Epidermal melanocyte (primary cell): ENCODE measurements around the gene PRDM16.
"Not testable (repeated sequence)": the region's sequence is repeated elsewhere in the genome, so short reads cannot be mapped to it uniquely, and the experiment has no call there.

Experiments
- DNase-seq: peaks from one replicate; pipeline ENCODE4 v3.0.0; 2011; ENCODE audit warnings: low spot score; ENCODE audit not compliant: insufficient read length

PRDM16 gene

GRCh38 chr1:3277011-3277471 lies 208.0 kb downstream of the PRDM16 start:
- no peak for DNase-seq

DNA sequence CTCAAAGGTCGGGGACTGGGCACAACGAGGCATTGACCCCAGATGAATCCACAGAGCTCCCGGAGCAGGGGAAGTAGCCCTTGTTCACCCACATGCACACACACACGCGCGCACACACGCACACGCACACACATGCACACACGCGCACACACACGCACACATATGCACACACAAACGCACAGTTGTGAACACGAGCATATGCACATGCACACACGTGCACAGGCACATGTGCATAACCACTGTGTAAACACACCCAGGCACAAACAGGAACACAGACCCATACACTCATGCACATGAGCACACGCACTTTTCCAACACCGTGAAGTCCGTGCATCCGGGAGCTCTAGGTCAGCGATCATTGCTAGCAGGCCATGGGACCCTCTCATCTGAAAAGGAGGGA lies 208.6 kb downstream of the PRDM16 start:
- DNase-seq: no peak

DNA sequence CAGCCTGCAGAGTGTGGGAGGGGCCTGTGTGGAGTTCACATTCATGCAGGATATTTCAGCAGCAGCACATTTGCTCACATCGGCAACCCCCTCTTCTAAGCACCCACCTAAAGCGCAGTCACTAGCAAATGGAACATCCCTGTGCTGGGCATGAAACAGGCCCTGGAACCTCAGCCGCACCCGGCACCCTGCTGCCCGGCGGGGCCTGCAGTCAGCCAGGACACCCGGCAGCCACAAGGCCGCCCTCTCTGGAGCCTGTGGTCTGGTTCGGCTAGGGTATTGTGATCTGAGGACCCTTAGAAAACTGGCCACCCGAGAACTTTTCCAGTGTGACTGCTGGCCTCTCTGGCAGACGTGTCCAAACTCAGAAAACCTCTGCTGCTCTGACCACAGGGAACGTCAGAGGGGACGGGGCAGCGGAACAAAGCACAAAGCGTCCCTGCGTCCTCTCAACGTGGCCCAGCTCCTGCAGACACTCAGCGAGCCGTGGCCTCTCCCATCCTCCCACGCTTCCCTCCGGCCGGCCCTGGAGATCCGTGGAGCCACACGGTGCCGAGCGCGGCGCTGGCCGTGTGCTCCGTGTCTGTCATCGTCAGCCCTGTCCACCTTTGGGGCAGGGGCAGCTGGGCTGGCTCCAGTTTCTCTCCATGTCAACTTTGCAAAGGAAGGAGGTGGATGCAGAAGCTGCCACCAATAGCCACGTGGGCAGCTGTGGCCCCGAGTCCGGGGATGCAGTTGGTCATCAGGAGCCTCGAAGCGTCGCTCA lies 209.6 kb downstream of the PRDM16 start:
- no peak for DNase-seq

- no peak for DNase-seq
Observed at GRCh38 chr1:3279182-3279470, 210.1 kb downstream of the PRDM16 start.

DNA sequence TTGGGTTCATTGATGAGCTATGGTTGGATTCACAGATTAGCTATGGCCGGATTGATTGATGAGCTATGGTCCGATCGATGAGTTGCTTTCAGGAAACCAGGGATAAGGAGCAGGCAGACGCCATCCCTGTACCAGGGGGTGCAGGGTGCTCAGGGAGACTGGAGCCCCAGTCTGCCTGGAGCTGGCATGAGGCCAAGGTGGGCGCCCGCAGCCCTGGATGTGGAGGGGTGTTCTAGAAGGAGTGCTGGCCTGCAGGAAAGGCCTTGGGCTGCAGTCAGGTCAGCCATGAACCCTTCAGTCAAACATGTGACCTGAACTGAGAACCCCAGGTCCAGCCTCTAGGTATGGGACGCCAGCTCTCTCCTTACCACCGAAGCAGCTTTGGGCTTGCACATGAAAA lies 212.7 kb downstream of the PRDM16 start:
- no peak for DNase-seq

DNA sequence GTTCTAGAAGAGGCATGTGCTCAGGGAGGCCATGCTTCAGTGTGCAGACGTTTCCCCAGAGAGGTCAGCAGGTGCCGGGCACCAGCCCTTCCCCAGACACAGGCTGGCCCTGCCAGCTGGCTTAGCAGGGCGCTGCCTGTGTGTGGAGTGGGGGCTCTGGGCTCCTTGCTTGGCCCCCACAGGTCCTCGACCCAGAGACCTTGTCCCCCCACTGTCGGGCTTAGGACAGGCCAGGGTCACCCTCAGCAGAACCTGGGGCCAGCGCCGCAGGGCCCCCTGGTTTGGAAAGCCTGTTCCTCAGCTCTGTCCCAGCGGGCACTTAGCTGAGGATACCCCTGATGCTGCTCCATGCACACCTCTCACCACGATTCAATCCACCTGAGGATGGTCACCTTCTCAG lies 213.2 kb downstream of the PRDM16 start:
- DNase-seq: no peak

GRCh38 chr1:3282656-3283430 lies 213.8 kb downstream of the PRDM16 start:
- no peak for DNase-seq

DNA sequence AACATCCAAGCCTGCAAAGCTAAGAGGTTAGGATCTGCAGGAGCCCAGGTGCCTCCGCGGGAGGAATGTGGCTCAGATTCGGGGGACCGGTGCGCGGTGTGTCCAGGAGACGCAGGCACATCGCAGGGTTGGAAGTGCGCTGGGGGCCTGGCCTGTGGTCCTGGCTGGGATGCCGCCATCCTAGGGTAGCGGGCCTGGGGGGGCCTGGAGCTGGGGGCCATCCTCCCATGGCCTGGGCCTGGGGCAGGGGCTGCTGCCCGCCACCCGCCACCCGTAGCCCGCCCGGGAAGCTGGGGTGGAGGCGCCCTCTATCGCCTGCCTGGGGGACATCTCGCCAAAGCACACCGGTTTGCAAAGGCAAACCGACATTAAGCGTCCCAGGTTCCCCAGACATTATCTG lies 214.8 kb downstream of the PRDM16 start:
- no peak for DNase-seq

DNA sequence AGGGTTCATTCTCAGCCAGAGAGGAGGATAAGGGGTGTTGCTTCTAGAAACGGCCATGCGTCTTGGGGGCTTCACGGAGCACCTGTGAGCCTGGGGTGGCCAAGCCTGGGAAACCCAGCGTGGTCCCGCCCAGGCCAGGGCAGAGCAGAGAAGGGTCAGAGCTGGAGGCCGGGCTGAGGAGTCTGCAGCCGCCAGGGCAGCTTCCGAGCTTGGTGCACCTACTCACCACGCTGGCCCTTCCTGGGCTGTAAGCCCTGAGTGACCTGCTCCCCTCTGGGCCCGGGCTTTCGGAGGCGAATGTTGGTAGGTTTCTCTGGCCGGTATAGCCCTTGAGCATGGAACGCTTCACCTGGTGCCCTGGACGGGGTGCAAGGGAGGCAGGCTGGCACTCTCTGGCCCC lies 215.7 kb downstream of the PRDM16 start:
- no peak for DNase-seq

DNA sequence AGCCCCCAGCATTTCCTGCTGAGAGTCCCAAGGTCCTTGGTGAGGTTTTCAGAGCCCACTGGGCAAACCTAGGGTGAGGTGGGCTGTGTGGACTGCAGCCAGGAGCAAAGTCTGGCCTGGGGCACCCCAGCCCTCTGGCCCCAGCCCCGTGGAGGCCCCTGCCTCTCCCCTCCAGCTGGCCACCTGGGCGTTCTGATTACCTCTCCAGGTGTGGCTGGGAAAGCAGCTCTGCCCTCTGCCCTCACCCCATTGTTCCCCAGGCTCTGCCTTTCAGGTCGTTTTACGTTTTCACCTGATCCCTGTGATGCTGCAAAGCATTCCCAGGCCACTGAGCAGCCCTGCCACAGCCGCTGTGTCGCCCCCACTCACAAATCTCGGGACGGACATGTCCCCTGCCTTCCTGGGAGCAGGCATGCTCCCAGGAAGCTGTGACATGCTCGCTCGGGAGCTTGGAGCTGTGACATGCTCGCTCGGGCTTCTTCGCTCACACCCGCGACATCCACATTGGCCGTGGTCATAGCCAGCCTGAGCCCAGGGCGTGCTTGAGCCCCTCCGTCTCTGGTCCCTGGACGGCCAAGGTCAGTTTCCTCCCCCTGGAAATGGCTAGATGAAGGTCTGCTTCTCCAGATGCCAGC lies 216.2 kb downstream of the PRDM16 start:
- no peak for DNase-seq

DNA sequence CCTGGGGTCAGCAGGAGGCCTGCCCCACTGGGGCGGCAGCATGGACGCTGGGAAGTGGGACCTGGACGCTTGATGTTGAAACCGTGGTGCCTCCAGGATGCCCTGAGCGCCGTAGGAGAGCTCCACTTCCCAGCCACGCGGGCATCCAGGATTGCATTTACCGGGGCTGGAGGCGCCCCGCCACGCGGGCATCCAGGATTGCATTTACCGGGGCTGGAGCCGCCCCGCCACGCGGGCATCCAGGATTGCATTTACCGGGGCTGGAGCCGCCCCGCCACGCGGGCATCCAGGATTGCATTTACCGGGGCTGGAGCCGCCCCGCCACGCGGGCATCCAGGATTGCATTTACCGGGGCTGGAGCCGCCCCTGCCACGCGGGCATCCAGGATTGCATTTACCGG lies 218.1 kb downstream of the PRDM16 start:
- not testable (repeated sequence) for DNase-seq

- no peak for DNase-seq
Observed at GRCh38 chr1:3287656-3288160, 218.7 kb downstream of the PRDM16 start.

DNA sequence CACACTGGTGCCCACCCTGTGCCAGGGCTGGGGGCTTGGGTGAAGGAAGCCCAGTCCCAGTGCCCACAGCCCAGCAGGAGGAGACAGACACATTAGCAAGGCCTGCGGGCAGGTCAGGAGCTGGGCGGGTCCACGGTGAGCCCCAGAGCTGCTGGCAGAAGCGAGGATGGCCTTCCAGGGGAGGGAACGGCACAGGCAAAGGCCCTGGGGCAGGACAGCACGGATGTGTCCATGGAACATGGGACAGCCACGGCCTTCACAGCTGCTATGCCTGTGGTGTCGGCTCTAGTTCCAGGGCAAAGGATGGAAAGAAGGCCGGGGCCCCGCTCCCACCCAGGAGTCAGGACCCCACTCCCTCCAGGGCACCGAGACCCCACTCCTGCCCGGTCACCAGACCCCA lies 220.5 kb downstream of the PRDM16 start:
- no peak for DNase-seq

- DNase-seq: no peak
Observed at GRCh38 chr1:3290438-3290837, 221.4 kb downstream of the PRDM16 start.

GRCh38 chr1:3290915-3291314 lies 221.9 kb downstream of the PRDM16 start:
- no peak for DNase-seq

GRCh38 chr1:3292051-3292722 lies 223.2 kb downstream of the PRDM16 start:
- no peak for DNase-seq

GRCh38 chr1:3292868-3293562 lies 224.0 kb downstream of the PRDM16 start:
- no peak for DNase-seq

DNA sequence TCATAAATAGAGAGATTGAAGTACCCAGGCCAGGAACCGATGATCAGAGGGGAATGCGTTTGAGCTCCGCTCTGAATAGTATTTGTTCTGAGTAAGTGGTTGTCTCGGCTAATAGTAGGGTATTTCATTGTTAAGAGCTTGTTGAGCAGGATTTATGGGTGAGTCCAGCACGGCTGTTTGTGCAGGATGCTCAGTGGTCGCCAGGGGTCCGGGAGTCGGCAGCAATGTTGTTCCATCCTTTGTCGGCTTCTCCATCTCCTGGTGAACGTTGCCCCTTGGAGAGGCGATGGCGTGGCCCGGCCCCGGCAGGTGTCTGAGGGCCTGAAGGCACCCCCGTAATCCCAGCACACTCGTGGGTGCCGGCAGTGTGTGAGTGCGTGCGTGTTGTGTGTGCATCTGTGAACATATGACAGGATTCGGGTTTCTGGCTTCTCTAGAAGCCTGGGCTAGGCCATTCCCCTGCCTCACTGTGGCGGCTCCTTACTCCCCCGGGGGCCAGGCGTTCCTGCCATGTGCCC lies 224.6 kb downstream of the PRDM16 start:
- no peak for DNase-seq

GRCh38 chr1:3294450-3294849 lies 225.4 kb downstream of the PRDM16 start:
- no peak for DNase-seq

GRCh38 chr1:3295846-3296245 lies 226.8 kb downstream of the PRDM16 start:
- no peak for DNase-seq

DNA sequence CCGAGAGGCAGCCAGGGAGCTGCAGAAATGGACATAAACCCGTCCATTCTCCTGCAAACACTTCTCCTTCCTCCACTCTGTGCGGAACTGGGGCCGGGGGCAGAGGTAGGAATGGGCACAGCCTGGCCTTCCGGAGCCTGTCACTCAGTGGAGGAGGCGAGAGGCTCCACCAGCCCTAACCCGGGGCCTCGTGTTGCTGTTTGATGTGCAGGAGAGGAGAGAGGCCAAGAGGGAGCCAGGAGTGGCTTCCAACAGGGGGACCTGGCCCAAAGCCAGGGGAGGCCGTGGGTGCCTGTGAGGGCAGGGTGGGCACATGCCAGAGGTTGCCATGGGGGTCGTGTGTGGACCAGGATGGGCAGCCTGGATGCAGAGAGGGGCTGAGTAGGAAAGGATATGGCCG lies 227.3 kb downstream of the PRDM16 start:
- DNase-seq: no peak
